ENCODE results near the gene MTARC2. TPM values are rescaled to one million over a fixed set of nuclear protein-coding genes. Genes with fewer than 3 reads are reported as not detected.

MTARC2 gene
- total and polyA plus RNA-seq, 2 donors: 1.6 to 9.5 TPM

Other genes with a start within 250 kb of the MTARC2 start
- 1.9 TPM for gene MARK1, start 220.2 kb upstream of the MTARC2 start, total RNA-seq
- 4.9 TPM for gene MARK1, start 220.2 kb upstream of the MTARC2 start, polyA plus RNA-seq
- gene C1orf115, start 58.0 kb upstream of the MTARC2 start, total RNA-seq: 3.5 TPM
- gene C1orf115, start 58.0 kb upstream of the MTARC2 start, polyA plus RNA-seq: 5.2 TPM
- gene MTARC1, start 38.6 kb downstream of the MTARC2 start, total RNA-seq: 1.8 TPM
- gene MTARC1, start 38.6 kb downstream of the MTARC2 start, polyA plus RNA-seq: 3.3 TPM
- 2.4 TPM for gene HLX, start 131.1 kb downstream of the MTARC2 start, total RNA-seq
- gene HLX, start 131.1 kb downstream of the MTARC2 start, polyA plus RNA-seq: 6.5 TPM

All from thymus (tissue), 2 donors.